CD4-positive, alpha-beta T cell treated with Interleukin-12 subunit alpha and Interleukin-12 subunit beta, for 1 hour (primary cell): ENCODE data around the gene RAP1A.
"Not testable (repeated sequence)": the region's sequence is repeated elsewhere in the genome, so short reads cannot be mapped to it uniquely, and the experiment has no call there.

Experiments
- DNase-seq: peaks from one replicate; pipeline ENCODE4 v3.0.0-alpha.2; 2020

RAP1A gene

DNA sequence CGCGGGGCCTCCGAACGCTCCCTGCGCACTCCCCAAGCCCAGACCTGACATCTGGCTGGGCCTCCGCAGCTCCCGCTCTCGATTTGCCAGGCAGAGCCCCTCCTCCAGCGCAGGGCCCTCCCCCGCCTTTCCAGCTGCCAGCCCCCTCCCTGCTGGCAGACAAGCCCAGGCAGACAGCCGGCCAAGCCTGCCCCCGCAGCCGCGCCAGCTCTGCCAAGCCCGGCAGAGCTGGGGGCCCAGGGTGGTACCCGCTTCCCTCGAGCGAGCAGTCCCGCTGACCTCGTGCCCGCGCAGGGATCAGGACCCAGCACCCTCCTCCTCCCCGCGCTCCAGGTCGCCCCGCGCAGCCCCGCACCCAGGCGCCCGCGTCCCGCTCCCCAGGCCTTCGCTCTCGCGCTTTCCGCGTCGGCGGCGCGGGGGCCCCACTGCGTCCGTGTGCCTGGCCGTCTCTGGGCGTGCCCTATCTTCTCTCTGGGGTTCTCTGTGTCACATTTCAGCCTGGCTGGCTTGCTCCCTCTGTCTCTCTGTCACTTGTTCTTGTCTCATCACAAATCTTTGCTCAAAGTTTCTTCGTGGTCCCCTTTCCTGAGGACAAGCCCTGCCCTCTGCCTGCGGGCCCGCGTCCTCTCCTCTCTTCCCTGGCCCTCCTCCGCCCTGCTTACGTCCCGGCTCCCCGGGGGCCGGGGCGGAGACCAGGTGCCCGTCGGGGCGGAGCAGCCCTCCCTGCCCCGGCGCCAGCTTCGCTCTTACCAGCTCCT is 119.0 kb downstream of the RAP1A start:
- DNase-seq = peak; percentile 52

- DNase-seq = peak; percentile 78
Observed at GRCh38 chr1:111739194-111739924, 119.8 kb downstream of the RAP1A start, which contains the start of gene INKA2. TSS of gene INKA2 (minus strand) at chr1:111739395. CDS start at chr1:111739242, 153 bp downstream.

DNA sequence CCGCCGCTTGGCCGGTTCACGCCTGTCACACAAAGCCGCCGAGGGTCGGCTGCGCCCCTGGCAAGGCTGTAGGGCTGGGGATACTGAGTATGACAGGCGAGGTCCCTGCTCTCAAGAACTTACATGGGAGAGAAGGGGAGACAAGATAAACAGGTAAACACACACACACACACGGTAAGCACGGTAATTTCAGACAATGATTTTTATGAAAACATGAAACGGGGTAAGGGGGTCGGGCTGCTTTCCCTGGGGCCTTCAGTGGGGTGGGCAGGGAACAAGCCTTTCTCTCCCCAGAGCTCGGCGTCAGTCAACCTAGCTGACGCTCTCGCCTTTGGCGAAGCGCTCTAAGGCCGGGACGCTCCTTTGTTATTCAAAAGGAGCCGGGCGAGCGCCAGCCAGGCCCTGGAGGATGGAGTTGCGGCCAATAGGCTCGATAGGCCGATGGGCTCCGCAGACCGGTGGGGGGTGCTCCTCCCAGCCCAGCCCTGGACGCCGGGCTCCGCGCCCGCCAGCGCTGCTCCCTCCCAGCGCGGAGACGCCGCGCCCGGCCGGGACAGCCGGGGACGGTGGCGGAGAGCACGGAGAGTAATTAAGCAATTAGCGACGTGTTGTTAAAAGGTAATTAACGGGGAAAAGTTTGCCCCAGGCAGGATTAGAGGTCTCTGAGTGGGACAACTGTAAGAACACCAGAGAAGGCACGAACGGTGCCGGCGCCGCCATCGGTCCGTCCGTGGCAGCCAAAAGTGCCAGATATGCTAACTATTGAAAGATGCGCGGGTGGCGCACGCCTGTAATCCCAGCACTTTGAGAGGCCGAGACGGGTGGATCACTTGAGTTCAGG is 120.6 kb downstream of the RAP1A start:
- no peak for DNase-seq

DNA sequence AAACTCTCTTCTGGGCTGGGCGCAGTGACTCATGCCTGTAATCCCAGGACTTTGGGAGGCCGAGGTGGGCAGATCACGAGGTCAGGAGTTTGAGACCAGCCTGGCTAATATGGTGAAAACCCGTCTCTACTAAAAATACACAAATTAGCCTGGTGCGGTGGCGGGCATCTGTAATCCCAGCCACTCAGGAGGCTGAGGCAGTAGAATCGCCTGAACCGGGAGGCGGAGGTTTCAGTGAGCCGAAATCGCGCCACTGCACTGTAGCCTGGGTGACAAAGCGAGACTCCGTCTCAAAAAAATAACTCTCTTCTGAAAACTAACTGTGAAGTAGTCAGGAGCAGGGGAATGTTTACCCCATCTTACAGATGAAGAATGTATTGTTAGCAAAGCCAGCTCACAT is 122.7 kb downstream of the RAP1A start:
- DNase-seq = not testable (repeated sequence)

GRCh38 chr1:111742938-111743549 is 123.5 kb downstream of the RAP1A start:
- no peak for DNase-seq

DNA sequence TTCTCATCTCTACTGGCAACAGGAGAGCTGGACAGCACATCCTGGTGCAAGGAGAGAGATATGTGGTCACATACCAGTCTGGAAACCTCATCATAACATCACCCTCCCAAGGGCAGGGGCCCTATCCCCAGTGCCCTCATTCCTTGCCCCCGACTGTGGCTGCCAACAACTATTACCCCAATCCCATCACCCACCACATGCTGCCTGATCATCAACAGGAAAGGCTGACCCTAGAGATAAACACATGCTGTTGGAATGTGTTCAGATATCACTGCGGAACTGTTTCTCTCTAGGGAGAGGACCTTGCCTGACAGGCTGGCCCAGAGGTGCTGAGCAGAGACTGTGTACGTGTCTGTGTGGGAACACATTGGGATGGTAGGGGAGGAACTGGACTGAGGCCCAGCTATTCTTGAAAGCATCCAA is 124.1 kb downstream of the RAP1A start:
- DNase-seq = no peak

DNA sequence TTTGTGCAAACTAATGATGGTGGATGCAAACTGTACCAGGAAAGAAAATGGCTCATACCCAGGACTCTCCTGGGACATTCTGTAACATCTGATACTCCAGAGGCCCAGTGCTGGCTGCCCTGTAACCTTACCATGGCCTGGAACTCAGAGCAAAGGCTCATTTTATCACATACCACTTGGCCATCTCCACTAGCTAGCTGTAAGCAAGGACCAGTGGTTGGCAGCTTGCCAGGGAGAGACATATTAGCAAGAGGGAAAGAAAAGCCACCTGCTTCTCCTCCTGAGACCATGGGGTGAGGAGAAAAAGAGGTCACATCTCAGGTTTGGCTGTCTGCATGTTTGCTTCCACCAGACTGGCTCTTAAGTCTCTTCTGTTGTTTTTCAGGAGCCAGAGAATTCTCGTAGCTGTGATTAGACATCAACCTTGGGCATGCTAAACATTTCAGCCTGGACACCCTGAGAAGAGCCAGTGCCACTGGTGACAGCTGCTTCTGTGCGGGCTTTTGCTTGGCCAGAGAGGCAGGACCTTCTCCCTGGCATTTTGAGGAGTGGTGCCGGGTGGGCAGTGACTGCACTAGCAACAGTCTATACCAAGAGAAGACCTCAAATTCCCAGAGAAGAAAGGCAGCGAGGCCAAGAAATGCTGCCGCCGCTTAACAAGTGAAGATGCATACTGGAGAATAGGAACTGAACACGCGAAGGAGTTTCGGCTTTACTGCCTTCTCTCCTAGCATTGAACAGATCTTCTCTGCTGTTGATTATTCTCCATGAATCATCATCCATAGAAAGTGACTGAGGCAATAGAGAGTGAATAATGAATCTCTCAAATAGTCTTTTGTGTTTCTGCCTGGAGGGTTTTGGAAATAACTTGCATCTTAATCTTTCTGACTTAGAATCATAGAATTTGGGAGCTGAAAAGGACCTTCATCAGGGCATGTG is 126.4 kb downstream of the RAP1A start:
- no peak for DNase-seq

- no peak for DNase-seq
Observed at GRCh38 chr1:111746614-111746999, 127.0 kb downstream of the RAP1A start.

DNA sequence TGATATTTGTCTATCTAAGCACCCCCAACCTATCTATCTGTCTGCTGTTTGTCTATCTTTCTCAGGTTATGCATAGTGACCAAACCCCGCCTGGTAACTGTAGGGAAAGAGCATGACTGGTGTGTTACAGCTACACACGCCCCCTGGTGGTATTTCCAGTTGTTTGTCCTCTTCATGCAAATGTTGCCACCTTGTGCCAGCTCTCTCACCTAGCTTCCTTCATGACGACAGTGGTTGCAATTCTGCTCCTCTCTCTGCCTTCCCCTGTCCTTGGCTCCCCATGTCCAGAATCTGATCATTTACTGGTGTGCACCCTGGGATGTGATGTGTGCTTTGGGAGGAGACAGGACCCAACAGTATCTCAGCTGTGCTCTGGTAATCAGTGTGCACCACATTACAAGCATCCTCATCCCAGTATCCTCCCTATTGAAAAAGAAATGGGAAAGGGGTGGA is 127.7 kb downstream of the RAP1A start:
- DNase-seq = peak; percentile 78

- no peak for DNase-seq
Observed at GRCh38 chr1:111747947-111748346, 128.4 kb downstream of the RAP1A start.

DNA sequence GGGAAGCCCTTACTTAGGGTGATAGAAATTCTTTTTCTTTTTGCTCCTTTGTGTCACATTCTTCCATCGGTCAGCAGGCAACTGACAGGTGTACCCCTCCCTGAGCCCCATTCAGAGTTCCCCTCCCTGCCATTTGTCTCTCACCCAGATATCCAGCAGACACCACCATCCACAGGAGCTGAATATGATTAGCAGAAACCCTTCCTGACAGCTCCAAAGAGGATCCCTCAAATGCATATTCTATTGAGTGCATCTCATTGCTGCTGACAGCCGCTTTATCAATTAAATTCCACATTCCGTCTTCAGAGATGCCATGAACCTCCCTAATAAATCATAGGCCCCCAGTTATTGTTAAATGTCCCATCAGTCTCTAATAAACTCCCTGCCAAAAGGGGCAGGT is 130.0 kb downstream of the RAP1A start:
- no peak for DNase-seq

- no peak for DNase-seq
Observed at GRCh38 chr1:111750856-111751255, 131.3 kb downstream of the RAP1A start.

GRCh38 chr1:111751906-111752575 is 132.5 kb downstream of the RAP1A start:
- no peak for DNase-seq

- DNase-seq = no peak
Observed at GRCh38 chr1:111754984-111755330, 135.4 kb downstream of the RAP1A start.

DNA sequence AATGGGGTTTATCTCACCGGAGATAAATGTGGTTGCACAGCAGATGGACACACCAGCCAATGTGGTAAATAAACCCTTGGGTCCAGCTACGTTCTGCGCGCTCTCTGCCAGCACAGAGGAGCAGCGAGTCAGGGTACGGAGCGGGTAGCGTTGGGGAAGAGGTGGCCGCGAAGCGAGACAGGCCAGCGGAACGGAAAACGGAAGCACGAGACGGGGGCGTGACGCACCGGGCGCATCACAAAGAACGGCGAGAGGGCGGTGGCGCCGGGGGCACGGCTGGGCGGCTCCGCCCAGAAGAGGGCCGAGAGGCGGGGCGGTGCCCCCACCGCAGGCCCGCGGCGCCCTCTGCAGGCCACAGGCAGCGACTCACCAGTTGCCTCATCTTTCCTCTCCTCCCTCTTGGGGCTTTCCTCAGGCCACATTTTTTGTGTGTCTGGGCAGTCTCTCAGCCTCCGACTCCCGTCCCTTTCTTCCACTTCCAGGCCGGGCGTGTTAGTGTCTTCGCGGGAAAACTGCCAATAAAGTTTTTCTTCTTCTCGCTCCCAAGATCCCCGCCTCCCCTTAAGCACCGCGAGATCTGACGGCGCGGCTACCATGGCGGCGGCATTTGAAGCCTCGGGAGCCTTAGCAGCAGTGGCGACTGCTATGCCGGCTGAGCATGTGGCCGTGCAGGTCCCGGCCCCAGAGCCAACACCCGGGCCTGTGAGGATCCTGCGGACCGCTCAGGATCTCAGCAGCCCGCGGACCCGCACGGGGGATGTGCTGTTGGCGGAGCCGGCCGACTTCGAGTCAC is 135.9 kb downstream of the RAP1A start, which contains the start of gene DDX20:
DDX20 (plus strand) TSS at position 571 of the 793 bp plus-strand sequence; CDS start at position 595, 24 bp downstream.
- DNase-seq = peak; percentile 93

DNA sequence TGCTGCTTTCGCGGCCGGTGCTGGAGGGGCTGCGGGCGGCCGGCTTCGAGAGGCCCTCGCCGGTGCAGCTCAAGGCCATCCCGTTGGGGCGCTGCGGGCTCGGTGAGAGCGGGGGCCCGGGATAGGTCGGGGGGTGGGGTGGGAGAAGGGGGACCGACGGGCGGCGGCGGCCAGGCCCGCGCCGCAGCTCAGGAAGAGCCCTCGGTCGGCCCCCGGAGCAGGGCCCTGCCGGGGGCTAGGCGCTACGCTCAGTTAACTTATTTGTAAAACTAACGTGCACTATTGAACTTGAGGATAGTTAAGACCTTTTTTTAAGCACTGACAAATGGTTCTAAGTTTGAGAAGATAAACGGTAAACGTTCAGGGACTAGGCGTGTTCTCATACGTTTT is 136.5 kb downstream of the RAP1A start:
- DNase-seq = no peak

- DNase-seq = no peak
Observed at GRCh38 chr1:111758373-111758772, 138.8 kb downstream of the RAP1A start.

DNA sequence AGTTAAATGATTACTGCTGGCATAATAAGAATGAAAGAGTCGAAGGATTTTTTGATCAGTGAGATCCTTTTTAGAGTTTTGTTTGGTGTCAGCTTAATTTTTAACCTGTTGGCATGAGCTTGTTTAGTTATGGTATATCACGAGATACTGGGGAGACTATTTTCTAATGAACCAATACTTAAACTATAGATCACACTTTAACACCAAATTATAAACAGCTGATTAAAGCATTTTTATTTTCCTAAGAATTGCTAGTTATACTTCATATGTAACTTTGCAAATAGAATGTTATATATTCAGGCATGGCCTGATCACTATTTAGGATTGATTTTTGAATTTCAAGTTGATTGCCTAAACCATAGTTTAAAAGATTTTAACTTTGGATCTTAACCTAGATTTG is 142.1 kb downstream of the RAP1A start:
- DNase-seq = no peak

- DNase-seq = no peak
Observed at GRCh38 chr1:111762332-111762731, 142.7 kb downstream of the RAP1A start.
